Gastroesophageal sphincter (tissue), 4 donors: Measurements from ENCODE around the gene MORN5. TPM values are rescaled to one million over a fixed set of nuclear protein-coding genes. Genes with fewer than 3 reads are reported as not detected.

Experiments
- ATAC-seq: fragments of 150-250 bp; one replicate; pipeline ENCODE4 v1.9.1; 2016; ENCODE audit warnings: mild to moderate bottlenecking, moderate library complexity
- H3K27ac ChIP-seq, 4 donors: fragments of 200-600 bp; sonication (generic) in 3 of 4; 1 replicate in 3 of 4; 2 replicates in 1 of 4; pipeline ENCODE4 v1.5.1; 2016 to 2019
- H3K27me3 ChIP-seq: fragments of 200-600 bp; sonication (generic); one replicate; pipeline ENCODE4 v1.5.1; 2019
- H3K36me3 ChIP-seq, 2 donors: fragments of 200-600 bp; sonication (generic); one replicate each; pipeline ENCODE4 v1.5.1; 2019; ENCODE audit warnings: control low read depth in 1 of 2
- H3K4me1 ChIP-seq, 3 donors: fragments of 200-600 bp; sonication (generic); 1 replicate in 2 of 3; 2 replicates in 1 of 3; pipeline ENCODE4 v1.5.1; 2016 to 2019; ENCODE audit warnings: control low read depth in 2 of 3
- H3K4me3 ChIP-seq, 2 donors: fragments of 200-600 bp; sonication (generic); one replicate each; pipeline ENCODE4 v1.5.1; 2019; ENCODE audit warnings: mild to moderate bottlenecking in 1 of 2, moderate library complexity in 1 of 2
- H3K9me3 ChIP-seq, 3 donors: fragments of 200-600 bp; sonication (generic); one replicate each; pipeline ENCODE4 v1.5.1; 2017 to 2019; ENCODE audit warnings: control low read depth in 2 of 3
- CTCF ChIP-seq, 4 experiments: fragments of 200-600 bp in 2 of 4; fragments of 450-650 bp in 2 of 4; sonication (generic) in 1 of 4; IDR thresholded peaks; one replicate each; pipeline ENCODE4 v1.5.1; 2017 to 2019; ENCODE audit warnings: antibody characterized with exemption in 4 of 4, mild to moderate bottlenecking in 2 of 4, moderate library complexity in 2 of 4
- EP300 ChIP-seq: sonication (generic); formaldehyde crosslinking; IDR thresholded peaks from one replicate; pipeline ENCODE4 v1.6.1; 2017; ENCODE audit warnings: antibody characterized with exemption, mild to moderate bottlenecking
- POLR2A ChIP-seq, 2 donors: fragments of 450-650 bp; IDR thresholded peaks; one replicate each; pipeline ENCODE4 v1.6.1; 2017; ENCODE audit warnings: antibody characterized with exemption in 2 of 2, mild to moderate bottlenecking in 2 of 2, moderate library complexity in 1 of 2
- POLR2AphosphoS5 ChIP-seq: sonication (generic); formaldehyde crosslinking; IDR thresholded peaks from one replicate; pipeline ENCODE4 v1.6.1; 2017; ENCODE audit warnings: antibody characterized with exemption
- WGBS, 2 donors: methylation state at CpG; one replicate each; pipeline ENCODE4 v1.1.5; 2018; ENCODE audit warnings: low coverage in 1 of 2; 5-methylcytosine and 5-hydroxymethylcytosine counted together
- total RNA-seq, 4 donors: library from RNA; depleted of rRNA; stranded (reverse); fragments of >200 nt; gene quantifications; one replicate each; pipeline ENCODE4 v1.1.0, GENCODE V29; 2016

The MORN5 gene
- total RNA-seq, 4 donors from 2014 or later, result 6.2 TPM; not detected in 3

- peak overlapping the region in 1 of 2 donors; percentile 53 for H3K4me3 ChIP-seq
- no peak for ATAC-seq
- H3K9me3 ChIP-seq, result no peaks in the 10 kb centered on the region
- 13% methylated on average over 9 of the region's 59 CpGs; no CpG with 5 or more reads in 1 of the 2 donors for WGBS, 2 donors
- TF ChIP-seq POLR2AphosphoS5, result no peak
- TF ChIP-seq CTCF (IDR thresholded peaks at IDR 0.05), result no peak
- peaks cover 0 to 39% (median 19%) of the 10 kb centered on the region in 3 donors for H3K4me1 ChIP-seq
- H3K36me3 ChIP-seq, result no peaks in the 10 kb centered on the region
- peak overlapping the region in 2 of 4 donors; percentile 4 to 33 for H3K27ac ChIP-seq
- H3K27me3 ChIP-seq, result peaks cover 100% of the 10 kb centered on the region
These were observed 67.3 kb downstream of the MORN5 start for GRCh38 chr9:122226758-122227574.

DNA sequence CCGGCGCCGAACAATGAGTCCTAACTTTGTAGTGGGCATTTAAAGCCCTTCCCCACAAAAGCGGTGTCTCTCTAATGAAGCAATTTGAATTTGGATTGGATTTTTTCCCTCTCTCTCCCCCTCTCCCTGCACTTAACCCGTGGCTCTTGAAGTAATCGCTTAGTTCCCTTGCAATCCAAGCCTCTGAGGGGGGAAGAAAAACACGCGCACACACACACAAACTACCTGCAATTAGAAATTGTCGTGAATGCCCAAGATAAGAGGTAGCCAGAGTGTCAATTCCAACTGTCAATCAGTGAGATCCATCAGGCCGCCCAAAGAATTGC is 67.8 kb downstream of the MORN5 start:
- WGBS, 2 donors, result 10 to 16% methylated on average over 9 to 10 of the region's 10 CpGs
- H3K27me3 ChIP-seq, result peaks cover 99% of the 10 kb centered on the region
- H3K4me3 ChIP-seq, result peak overlapping the region in 1 of 2 donors; percentile 53

DNA sequence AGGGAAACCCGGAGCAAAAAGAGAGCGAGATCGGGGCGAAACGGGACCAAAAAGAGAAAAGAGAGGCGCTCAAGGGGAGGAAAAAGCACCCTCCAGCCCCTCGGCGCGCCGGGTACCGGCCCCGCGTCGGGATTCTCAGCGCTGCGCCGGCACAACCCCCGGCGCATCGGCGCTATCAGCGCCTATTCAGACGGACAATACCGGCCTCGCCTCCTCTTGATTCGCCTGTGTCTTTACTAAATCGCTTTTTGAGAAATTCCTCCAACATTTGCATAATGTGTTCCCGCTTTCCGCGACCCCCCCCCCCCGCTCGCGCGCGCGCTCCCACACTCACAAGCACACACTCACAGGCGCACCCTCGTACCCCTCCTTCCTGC is 68.5 kb downstream of the MORN5 start:
- H3K27ac ChIP-seq, result peak overlapping the region in 1 of 4 donors; percentile 57
- peaks cover 98% of the 10 kb centered on the region for H3K27me3 ChIP-seq
- WGBS, 2 donors, result 0% methylated on average over 4 to 7 of the region's 38 CpGs
- no peak for ATAC-seq
- no peaks in the 10 kb centered on the region for H3K36me3 ChIP-seq
- peaks cover 0 to 39% (median 19%) of the 10 kb centered on the region in 3 donors for H3K4me1 ChIP-seq
- TF ChIP-seq POLR2AphosphoS5, result no peak
- no peak for TF ChIP-seq POLR2A (IDR thresholded peaks at IDR 0.05)
- TF ChIP-seq EP300, result no peak
- no peak for TF ChIP-seq CTCF (IDR thresholded peaks at IDR 0.05)
- peak overlapping the region; percentile 14 to 53 for H3K4me3 ChIP-seq
- H3K9me3 ChIP-seq, result no peaks in the 10 kb centered on the region

More for the DNA sequence above, 67.8 kb downstream of the MORN5 start:
- TF ChIP-seq EP300 (no peak), CTCF (IDR thresholded peaks at IDR 0.05) (no peak), POLR2AphosphoS5 (no peak), POLR2A (IDR thresholded peaks at IDR 0.05) (no peak)
- H3K36me3 ChIP-seq, result no peaks in the 10 kb centered on the region
- H3K9me3 ChIP-seq, result no peaks in the 10 kb centered on the region
- peak overlapping the region in 2 of 4 donors; percentile 4 to 33 for H3K27ac ChIP-seq
- ATAC-seq, result no peak
- peaks cover 0 to 39% (median 19%) of the 10 kb centered on the region in 3 donors for H3K4me1 ChIP-seq

GRCh38 chr9:122228568-122229484 is 69.1 kb downstream of the MORN5 start, which contains the start of gene LHX6:
LHX6 (minus strand) TSS chr9:122228957; CDS start chr9:122228740, 217 bp downstream.
- H3K4me3 ChIP-seq, result peak within 1 kb of the TSS; percentile 14 to 53
- 6 to 42% methylated on average over 4 to 9 of the region's 70 CpGs for WGBS, 2 donors
- TF ChIP-seq POLR2AphosphoS5 (no peak), EP300 (no peak), POLR2A (IDR thresholded peaks at IDR 0.05) (no peak), CTCF (IDR thresholded peaks at IDR 0.05) (no peak)
- no peaks in the 10 kb centered on the region for H3K9me3 ChIP-seq
- peak within 1 kb of the TSS in 1 of 4 donors; percentile 57 for H3K27ac ChIP-seq
- ATAC-seq, result peak; percentile 49
- H3K36me3 ChIP-seq, result no peaks in the 10 kb centered on the region
- H3K4me1 ChIP-seq, result peaks cover 0 to 39% (median 19%) of the 10 kb centered on the region in 3 donors
- H3K27me3 ChIP-seq, result peaks cover 94% of the 10 kb centered on the region
